DMS153 (cell line): ENCODE measurements around the gene SPAG6.
"Not testable (repeated sequence)": the region's sequence is repeated elsewhere in the genome, so short reads cannot be mapped to it uniquely, and the experiment has no call there.

Source experiments
- DNase-seq: peaks from one replicate; lab custom pipeline; 2025; lab: John Stamatoyannopoulos, UW

The SPAG6 gene

DNA sequence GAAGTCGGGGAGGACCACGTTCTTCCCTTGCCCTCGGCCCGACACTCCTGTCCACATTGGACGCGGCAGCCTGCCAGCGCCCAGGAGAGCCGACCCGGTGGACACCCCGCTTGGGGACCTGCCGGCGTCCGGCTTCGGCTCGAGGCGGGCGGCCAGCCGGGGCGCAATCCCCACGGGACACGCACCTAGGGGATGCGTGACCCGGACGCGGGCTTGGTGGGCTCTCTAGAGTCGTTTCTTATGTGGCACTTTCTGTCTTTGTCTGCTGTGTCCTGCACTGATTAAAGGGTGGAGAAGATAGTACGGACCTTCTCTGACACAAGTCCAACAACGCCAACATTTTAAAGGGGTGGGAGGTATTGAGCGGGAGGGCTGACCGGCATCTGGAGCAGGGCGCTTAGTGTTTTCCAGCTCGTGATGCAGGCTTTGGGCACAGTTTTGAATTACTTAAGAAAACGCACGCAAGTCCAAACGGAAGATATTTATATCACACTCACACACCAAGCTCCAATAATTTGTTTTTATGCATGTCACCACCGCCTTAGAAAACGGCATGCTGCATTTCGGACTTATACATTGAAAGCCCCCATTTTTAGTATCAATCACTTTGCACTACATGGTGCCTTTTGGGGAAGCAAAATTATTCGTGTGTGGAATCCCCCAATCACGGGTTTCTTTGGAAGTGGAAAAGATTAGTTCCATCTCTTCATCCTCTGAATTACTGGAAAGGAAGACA is 3.9 kb upstream of the SPAG6 start:
- no peak for DNase-seq

- DNase-seq: no peak
These were observed 3.4 kb upstream of the SPAG6 start for GRCh38 chr10:22341926-22342196.

- DNase-seq: no peak
These were observed 2.9 kb upstream of the SPAG6 start for GRCh38 chr10:22342421-22342820.

- no peak for DNase-seq
These were observed 1.6 kb upstream of the SPAG6 start for GRCh38 chr10:22343731-22344130.

DNA sequence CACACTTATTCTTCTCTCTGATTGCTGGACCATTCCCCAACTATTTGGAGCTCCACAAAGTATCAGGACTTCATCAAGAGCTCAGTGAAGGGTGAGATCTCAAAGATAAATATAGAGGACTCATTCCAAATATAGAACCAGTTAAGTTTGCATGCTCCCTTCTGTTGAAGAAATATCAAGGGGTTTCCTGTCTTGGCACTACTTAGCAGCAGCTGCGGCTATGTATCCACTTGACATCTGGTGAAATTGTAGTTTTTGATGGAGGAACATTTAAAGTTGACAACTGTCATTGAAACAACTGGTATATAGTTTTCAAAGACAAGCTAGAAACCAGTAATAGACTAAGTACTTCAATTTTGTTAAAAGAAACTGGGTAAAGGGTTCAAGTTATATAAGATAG is 1.0 kb upstream of the SPAG6 start:
- no peak for DNase-seq

GRCh38 chr10:22344781-22345300 is 455 bp upstream of the SPAG6 start:
- no peak for DNase-seq

GRCh38 chr10:22346096-22346661 is 883 bp downstream of the SPAG6 start:
- DNase-seq: no peak

DNA sequence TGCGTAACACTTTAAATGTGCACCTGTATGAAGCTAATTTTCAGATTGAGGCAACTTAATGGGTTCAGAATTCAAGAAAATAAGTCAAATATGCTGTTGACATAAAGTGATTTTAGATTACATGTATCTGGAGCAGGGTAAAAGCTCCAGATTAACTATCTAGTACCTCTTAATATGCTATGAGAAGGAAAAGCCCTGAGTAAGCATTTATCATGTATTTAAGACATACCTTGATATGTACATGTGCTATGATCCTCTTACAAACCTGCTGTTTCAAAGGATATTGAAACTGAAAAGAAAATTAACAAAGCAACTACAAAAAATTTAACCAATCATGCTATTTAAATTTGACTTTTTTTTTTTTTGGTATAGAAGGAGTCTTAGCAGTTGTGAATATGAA is 4.5 kb downstream of the SPAG6 start:
- no peak for DNase-seq

DNA sequence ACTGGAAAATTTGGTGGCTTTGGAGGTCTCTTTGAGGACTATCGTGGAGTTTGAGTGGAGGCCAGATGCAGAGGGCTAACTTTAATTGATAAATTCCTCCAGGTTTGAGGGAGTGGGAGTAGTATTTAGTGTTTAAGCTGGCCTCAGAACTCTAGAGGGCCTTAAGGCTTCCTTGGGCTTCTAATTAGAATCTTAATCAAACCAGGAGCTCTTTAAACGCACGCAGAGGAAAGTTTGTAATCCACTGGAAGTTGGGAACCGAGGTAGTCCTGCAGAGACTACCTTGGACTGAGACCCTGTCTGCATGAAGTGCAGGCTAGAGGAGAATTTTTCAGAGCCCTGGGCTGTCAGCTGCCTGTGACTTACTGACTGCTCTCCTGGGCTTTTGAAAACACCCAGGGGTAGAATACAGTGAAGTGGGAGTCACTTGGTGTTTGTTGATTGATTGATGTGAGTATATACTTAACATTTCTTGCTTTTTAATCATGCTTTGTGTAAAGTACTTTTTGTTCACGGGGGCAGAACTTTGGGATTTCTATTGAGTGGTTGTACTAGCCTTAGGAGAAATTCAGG is 5.9 kb downstream of the SPAG6 start:
- DNase-seq: no peak

GRCh38 chr10:22356324-22356873 is 11.1 kb downstream of the SPAG6 start:
- DNase-seq: no peak

DNA sequence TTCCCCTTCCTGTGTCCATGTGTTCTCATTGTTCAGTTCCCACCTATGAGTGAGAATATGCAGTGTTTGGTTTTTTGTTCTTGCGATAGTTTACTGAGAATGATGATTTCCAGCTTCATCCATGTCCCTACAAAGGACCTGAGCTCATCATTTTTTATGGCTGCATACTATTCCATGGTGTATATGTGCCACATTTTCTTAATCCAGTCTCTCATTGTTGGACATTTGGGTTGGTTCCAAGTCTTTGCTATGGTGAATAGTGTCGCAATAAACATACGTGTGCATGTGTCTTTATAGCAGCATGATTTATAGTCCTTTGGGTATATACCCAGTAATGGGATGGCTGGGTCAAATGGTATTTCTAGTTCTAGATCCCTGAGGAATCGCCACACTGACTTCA is 12.5 kb downstream of the SPAG6 start:
- DNase-seq: not testable (repeated sequence)

- DNase-seq: no peak
These were observed 18.0 kb downstream of the SPAG6 start for GRCh38 chr10:22363305-22363704.

DNA sequence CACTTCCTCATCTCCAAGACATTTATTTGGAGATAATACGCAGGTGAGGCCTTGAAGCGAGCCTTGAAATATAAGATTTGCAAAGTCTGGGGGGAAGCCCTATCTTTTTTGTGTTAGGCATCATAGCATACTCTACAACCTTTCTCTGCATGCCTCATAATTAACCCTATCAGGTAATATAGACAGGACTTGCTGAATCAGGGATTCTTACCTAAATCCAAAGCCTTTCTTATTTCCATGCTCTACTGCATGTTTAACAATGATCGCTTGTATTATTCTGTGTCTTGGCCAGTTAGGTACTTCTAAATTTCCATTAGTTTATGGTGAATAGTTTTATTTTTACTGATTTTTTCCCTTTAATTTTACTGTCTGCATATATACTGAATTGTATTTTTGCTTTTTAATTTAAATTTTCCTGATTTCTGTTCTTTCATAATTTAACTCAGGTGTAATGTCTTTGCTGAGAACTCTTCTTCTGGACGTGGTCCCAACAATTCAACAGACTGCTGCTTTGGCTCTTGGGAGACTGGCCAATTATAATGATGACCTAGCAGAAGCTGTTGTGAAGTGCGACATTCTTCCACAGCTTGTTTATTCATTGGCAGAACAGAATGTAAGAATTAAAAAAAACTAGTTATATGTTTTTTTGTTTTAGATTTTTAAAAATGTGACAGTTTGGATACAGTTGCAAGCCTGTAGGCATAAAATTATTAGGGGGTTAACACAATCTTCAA is 19.3 kb downstream of the SPAG6 start:
- DNase-seq: no peak

DNA sequence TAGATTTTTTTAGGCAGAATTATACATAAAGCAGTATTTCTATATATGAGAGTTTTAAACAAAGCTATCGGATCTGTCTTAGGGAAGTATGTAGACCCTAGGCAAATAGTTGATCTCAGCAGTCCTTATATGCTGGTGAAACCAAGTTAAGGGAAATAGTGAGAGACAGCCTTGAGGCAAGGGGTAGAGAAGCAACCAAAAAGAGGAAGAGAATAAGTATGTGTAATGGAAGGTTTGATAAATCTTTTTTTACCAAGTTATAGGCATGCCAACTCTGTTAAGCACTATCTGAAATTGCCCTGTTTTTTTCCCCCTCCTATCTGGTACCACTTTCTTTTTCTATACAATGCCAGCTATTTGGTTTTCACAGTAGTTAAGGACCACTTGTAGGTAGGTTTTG is 19.9 kb downstream of the SPAG6 start:
- DNase-seq: no peak

DNA sequence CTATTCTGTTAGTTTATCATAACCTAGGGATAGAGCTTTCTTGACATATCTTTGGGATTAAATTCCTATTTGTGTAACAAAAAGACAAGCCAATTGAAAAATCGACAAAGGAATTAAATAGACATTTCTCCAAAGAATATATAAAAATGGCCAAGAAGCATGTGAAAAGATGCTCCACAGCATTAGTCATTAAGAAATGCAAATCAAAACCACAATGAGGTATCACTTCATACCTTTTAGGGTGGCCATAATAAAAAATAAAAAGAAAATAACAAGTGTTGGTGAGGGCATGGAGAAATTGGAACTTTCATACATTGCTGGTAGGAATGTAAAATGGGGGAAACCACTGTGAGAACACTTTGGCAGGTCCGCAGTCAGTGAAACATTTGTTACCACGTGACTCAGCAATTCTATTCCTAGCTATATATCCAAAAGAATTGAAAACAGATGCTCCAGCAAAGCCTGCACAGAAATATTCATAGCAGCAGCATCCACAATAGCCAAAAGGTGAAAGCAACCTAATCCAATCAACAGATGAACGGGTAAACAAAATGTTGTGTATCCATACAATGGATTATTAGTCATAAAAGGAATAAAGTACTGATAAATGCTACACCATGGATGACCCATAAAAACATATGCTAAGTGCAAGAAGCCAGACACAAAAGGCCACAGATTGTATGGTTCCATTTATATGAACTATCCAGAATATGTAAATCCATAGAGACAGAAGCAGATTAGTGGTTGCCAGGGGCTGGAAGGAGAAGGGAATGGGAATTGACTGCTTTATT is 20.5 kb downstream of the SPAG6 start:
- DNase-seq: no peak

- no peak for DNase-seq
These were observed 21.1 kb downstream of the SPAG6 start for GRCh38 chr10:22366435-22366703.

DNA sequence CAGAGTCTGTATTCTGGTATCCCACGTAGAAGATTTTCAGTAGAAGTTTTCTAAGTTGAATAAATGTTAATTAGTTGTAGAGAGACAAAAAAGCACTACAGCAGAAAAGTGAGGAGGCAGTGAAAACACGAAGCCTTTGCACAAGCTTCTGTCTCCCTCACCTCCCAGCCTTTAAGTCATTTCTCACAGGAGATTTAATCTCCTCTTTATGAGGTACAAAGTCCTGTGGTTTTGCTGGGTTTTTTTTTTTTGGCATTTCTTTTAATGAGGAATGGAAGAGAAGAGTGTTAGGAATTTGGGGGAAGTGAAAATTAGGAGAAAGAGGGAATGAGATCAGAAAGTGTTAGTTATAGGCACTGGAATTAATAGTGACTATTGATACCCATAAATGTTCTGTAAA is 21.5 kb downstream of the SPAG6 start:
- DNase-seq: no peak

DNA sequence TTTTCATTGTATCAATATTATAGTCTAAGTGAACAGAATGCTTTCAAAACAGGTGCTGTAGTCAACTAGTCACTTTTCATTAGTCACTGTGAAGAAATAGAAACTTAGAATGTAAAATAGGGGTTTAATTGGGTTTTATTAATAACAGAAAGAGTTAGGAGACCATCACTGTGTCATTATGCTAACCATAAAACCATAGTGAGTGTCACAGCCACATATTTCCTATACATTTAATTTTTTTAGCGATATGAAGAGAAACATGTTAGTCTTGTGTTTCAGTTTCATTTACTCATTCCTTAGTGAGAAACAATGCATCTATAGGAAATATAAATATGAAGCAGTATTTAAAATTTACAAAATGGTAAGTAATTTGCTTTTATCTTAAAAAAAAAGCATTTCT is 22.2 kb downstream of the SPAG6 start:
- no peak for DNase-seq

DNA sequence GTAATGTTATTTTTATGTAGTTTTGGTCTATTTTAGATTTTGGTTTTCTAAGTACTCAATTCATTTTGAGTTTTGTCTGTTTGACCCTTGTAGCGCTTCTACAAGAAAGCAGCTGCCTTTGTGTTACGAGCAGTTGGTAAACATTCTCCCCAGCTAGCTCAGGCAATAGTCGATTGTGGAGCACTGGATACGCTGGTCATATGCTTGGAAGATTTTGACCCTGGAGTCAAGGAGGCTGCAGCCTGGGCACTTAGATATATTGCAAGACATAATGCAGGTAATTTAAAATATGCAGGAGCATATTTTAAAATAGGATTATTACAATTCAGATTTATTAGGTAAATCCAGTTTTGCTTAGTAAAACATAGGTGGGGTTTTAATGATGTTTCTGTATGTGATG is 23.1 kb downstream of the SPAG6 start:
- DNase-seq: no peak

- no peak for DNase-seq
These were observed 23.7 kb downstream of the SPAG6 start for GRCh38 chr10:22368981-22369380.

DNA sequence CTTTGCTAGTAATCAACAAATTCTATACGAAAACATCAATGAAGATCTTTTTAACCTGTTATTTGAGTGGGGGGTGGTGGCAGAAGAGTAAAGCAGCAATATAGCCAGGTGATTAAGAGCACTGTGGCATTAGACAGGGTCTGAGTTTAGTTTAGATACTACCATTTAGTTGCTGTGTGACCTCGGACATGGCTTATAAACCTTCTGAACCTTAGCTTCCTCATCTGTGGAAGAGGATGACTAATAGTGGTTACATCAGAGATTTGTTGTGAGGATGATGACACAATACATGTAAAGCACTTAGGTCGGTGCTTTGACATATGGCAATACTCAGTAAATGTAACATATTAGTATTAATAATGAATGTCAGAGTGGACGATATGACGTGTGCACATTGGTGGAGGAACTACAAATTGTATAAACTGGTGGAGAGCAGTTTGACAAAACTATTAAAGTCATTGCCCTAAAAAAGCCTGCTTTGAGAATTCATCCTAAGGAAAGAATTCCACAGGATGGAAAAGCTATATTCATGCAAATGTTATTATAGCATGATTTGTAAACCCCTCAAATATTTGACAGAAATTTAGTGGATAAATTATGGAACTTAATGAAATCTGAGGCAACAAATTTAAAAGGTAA is 24.3 kb downstream of the SPAG6 start:
- DNase-seq: no peak

DNA sequence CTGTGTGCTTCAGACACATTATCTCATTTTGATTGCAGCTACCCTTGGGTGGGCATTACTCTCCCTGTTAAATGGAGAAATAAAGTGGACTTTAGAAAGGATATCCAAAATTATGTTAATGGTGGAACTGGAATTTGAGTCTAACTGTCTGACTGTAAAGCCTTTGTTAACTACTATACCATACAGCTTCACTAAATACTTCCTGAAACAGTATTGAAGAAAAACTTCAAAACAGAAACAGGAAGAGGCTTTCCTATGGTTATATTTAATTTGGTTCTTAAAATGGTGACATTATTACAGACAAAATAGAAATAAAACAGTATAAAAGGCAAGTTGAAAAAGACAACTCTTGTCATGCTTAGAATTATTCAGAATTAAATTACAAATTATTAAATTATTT is 25.0 kb downstream of the SPAG6 start:
- DNase-seq: no peak
